SIG-M5 treated with dmso at 0.1 percent for 504 hours (cell line): ENCODE measurements around the gene NOLC1.

ENCODE experiments used
- DNase-seq: peaks from one replicate; lab custom pipeline; 2025; ENCODE audit not compliant: unreplicated experiment; lab: John Stamatoyannopoulos, UW

NOLC1 gene

GRCh38 chr10:102151774-102152544 is at the start of gene NOLC1:
Gene NOLC1 (plus strand): TSS chr10:102152389. CDS start chr10:102152411, 22 bp downstream.
- peak; percentile 97 for DNase-seq

DNA sequence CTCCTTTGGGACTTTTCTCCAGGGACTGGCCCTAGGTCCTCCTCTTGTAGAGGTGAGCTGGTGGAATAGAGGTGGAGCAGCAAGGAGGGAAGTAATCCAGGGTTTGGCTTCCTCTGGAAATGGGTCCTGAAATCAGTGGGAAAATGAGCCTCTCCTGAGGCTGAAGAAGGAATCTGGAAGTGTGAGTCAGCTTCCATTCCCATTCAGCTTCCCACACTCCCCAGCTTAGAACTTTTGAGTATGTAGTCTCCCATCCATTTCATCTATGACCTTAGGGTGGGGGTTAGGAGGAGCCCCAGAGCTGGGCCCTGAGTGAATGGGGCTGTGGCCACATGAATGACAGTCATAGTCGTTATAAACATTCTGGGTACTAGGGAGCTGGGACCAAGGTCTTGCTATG is 49.8 kb upstream of the NOLC1 start:
- no peak for DNase-seq

GRCh38 chr10:102106998-102107397 is 45.2 kb upstream of the NOLC1 start:
- no peak for DNase-seq

GRCh38 chr10:102109166-102110116 is 42.7 kb upstream of the NOLC1 start:
- DNase-seq: no peak

DNA sequence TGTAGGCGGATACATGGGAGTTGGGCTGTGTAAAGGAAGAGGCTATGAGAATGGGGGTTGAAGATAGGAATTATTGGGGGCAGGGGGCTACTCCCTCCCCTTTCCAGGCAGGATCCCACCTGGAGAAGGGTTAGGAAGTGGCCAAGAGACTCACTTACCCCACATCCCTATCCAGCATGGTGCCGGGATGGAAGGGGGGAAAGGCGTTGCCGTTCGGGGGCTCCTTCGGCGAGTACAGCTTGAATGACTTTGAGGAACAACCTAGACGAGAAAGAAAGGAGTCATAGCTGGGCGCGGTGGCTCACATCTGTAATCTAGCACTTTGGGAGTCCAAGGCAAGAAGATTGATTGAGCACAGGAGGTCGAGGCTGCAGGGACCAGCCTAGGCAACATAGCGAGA is 40.9 kb upstream of the NOLC1 start:
- DNase-seq: no peak

- no peak for DNase-seq
These were observed 39.9 kb upstream of the NOLC1 start for GRCh38 chr10:102112210-102112817.

- no peak for DNase-seq
These were observed 38.8 kb upstream of the NOLC1 start for GRCh38 chr10:102113261-102113955.

GRCh38 chr10:102113956-102114857 is 38.0 kb upstream of the NOLC1 start:
- no peak for DNase-seq

DNA sequence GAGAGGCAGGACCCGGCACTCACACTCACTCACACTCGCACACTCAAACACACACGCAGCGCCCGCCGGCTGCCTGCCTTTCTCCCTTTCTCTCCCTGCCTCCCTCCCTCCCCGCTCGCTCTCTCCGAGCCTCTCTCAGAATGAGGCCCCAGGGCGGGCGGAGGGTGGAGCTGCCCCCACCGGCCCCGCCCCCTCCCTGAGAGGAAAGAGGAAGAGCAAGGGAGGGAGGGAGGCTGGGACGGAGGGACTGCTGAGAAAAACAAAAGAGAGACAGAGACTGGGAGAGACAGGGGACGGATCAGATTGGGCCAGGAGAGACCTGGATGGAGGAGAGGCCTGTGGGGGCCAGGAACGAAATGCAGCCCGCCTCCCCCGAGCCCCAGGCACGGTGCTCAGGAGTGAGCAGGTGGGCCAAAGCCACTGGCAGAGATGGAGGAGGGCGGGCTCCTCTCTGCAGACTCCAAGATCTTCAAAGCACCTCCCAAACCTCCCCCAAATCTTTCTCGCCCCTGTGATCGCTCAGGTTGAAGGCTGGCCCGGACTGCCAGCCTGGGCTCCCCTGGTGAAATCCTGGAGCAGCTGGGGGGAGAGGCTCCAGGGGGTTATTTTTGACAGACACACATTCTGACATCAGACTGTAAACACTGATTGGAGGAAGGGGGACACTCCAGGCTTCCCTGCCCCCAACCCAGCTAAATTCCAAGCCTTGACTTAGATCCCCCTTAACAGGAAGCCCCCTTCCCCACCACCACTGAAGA is 37.1 kb upstream of the NOLC1 start:
- DNase-seq: peak; percentile 82

GRCh38 chr10:102115775-102116174 is 36.4 kb upstream of the NOLC1 start:
- peak; percentile 47 for DNase-seq

DNA sequence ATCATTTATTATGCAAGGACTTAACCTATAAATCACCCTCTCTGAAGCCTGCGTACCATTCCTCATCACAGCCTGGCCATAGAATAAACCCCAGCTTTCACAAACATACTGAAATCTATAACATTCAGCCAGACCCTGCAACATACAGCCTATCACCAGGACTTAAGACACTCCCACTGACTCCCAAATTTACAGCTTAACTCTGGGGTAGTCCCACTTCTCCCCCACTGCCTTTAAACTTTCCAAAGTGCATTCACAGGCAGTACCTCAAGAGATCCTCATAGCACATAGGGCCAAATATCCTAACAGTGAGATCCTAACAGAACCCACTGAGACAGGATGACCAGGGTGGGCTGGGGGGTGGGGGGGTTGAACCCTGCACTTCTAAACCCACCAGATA is 35.5 kb upstream of the NOLC1 start:
- no peak for DNase-seq

GRCh38 chr10:102117391-102118159 is 34.6 kb upstream of the NOLC1 start:
- DNase-seq: peak; percentile 41

- no peak for DNase-seq
These were observed 33.3 kb upstream of the NOLC1 start for GRCh38 chr10:102118867-102119266.

- DNase-seq: peak; percentile 50
These were observed 32.6 kb upstream of the NOLC1 start for GRCh38 chr10:102119417-102120141.

- peak; percentile 77 for DNase-seq
These were observed 31.8 kb upstream of the NOLC1 start, which contains the start of gene LDB1 for GRCh38 chr10:102120142-102120990. Gene LDB1 (minus strand): TSS chr10:102120368. CDS start chr10:102120110, 258 bp downstream.

DNA sequence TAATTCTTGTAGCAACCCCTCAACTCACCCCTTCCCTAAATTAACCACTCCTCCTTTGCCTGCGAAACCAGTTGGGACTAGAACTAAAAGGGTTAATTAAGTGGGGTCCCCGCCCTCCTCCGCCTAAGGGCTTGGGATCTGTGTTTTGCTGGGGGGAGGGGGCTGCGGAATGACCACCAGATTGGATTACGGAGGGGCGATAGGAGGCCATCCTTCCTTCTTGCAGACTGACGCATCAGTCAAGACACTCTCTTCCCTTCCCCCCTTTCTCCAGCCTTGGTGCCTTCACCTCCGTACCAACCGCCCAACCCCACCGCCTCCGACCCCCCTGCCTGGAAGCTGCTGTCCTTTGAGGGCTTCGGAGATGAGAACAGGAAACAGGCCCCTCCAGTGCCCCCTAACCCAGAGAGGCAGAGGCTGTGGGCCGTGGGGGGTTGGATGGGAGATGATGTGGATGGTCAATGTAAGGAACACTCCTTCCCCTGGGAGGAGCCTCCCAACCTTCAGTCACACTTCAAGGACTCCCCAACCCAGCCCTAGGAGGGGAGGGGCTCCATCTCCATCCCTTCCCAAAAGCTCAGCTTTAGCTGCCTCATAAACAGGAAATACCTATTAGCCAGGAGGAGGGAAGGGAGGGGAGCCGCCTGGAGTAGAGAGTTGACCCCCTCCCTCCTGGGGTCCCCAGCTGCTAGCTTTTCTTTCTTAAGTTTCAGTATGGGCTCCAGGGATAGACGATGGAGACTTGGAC is 31.0 kb upstream of the NOLC1 start:
- DNase-seq: peak; percentile 24
